GM12872 (cell line): ENCODE data around the gene TMEM190.

Source experiments
- TF ChIP-seq, protein P1 (sequence below): IDR thresholded peaks from 3 replicates; pipeline ENCODE4 v1.5.1; 2011; ENCODE audit warnings: low read depth, mild to moderate bottlenecking, low read length, moderate library complexity; ENCODE audit not compliant: insufficient read depth

Gene TMEM190

DNA sequence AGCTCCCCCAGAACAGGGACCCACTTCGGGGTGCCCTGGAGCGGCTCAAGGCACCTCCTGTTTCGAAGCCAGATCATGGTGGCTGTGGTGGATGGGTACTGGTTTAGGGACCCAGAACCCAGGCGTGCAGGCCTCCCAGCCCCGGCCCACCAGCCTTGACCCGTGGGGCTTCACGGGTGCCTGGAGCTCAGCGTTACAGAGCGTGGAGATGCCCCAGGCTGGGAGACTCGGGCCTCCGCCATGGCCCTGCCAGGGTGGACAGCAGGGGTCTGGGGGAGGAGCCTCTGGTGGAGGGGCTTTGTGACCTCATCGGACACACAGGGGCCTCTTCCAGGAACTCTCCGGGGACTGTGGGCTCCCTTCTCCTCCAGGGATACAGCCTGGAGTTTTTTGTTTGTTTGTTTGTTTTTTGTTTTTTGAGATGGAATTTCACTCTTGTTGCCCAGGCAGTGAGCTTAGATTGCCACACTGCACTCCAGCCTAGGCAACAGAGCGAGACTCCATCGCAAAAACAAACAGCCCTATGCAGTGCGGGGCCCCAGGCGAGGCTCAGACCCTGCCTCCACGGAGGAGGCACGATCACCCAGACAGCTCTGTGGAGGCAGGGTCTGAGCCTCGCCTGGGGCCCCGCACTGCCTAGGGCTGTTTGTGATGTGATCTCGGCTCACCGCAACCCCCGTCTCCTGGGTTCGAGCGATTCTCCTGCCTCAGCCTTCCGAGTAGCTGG is 13.5 kb upstream of the TMEM190 start, which contains the start of gene GARIN5B:
GARIN5B (minus strand) TSS at position 271 of the 727 bp plus-strand sequence; CDS start at position 77, 194 bp downstream.
- TF ChIP-seq, protein P1, sequence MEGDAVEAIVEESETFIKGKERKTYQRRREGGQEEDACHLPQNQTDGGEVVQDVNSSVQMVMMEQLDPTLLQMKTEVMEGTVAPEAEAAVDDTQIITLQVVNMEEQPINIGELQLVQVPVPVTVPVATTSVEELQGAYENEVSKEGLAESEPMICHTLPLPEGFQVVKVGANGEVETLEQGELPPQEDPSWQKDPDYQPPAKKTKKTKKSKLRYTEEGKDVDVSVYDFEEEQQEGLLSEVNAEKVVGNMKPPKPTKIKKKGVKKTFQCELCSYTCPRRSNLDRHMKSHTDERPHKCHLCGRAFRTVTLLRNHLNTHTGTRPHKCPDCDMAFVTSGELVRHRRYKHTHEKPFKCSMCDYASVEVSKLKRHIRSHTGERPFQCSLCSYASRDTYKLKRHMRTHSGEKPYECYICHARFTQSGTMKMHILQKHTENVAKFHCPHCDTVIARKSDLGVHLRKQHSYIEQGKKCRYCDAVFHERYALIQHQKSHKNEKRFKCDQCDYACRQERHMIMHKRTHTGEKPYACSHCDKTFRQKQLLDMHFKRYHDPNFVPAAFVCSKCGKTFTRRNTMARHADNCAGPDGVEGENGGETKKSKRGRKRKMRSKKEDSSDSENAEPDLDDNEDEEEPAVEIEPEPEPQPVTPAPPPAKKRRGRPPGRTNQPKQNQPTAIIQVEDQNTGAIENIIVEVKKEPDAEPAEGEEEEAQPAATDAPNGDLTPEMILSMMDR, result no peak

DNA sequence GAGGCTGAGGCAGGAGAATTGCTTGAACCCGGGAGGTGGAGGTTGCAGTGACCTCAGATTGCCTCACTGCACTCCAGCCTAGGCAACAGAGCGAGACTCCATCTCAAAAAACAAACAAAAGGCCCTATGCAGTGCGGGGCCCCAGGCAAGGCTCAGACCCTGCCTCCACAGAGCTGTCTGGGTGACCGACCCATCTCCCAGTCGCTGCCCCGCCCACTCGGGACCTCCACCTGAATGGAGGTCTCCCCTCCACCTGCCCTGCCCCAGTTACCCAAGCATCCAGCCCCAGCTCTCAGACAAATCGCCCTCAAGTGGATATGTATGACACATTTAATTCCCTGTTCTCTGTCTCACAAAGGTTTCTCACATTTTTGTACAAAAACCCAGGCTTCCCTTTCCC is 11.4 kb upstream of the TMEM190 start:
- TF ChIP-seq, protein P1, result no peak

DNA sequence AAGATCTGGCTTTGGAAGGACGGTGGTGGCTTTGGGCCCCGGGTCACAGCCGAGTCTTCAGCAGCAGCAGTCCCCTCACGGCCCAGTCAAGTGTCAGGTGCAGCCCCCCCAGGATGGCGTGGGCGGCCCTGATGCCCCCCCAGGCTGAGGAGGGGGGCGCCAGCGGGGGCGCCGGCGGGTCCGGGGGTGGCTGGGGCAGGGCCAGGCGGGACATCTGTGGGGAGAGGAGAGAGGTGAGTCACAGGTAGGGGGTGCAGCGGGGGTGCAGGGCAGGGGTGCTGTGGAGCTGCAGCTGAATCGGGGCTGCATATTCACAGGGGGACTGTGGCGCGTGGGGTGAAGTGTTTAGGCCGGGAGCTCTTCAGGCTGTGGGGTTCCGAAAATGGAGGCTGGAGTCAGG is 10.7 kb upstream of the TMEM190 start:
- TF ChIP-seq, protein P1, result no peak

DNA sequence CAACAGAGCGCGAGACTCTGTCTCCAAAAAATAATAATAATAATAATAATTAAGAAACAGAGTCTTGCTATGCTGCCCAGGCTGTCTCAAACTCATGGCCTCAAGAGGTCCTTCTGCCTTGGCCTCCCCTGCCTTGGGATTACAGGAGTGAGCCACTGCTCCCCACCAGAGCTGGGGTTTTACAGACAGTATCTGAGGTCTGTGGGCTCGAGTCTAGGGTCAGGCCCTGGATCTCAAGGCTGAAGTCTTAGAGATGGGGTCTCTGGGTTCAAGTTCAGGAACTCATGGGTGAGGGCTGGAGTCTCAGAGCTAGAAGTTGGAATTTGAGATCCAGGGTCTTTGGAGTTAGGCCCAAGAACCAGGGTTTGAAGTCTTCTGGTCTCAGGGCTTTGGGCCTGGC is 9.8 kb upstream of the TMEM190 start:
- TF ChIP-seq, protein P1, result no peak

DNA sequence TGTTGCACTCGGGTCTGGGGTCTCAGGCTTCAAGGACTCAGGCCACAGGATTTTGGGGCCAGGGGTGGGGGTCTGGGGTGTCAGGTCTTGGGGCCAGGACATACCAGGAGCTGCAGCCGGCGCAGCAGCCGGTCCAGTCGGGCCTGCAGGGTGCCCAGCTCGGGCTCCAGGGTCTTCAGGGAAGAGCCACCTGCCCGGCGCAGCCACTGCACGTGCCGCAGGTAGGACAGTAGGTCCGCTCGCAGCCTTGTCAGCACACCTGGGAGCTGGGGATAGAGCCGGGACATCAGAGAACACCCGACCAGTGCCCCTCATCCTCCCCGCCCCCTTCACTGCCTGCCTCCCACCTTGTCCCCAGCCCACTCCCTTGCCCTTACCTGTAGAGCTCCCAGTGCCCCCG is 8.5 kb upstream of the TMEM190 start:
- TF ChIP-seq, protein P1, result no peak

DNA sequence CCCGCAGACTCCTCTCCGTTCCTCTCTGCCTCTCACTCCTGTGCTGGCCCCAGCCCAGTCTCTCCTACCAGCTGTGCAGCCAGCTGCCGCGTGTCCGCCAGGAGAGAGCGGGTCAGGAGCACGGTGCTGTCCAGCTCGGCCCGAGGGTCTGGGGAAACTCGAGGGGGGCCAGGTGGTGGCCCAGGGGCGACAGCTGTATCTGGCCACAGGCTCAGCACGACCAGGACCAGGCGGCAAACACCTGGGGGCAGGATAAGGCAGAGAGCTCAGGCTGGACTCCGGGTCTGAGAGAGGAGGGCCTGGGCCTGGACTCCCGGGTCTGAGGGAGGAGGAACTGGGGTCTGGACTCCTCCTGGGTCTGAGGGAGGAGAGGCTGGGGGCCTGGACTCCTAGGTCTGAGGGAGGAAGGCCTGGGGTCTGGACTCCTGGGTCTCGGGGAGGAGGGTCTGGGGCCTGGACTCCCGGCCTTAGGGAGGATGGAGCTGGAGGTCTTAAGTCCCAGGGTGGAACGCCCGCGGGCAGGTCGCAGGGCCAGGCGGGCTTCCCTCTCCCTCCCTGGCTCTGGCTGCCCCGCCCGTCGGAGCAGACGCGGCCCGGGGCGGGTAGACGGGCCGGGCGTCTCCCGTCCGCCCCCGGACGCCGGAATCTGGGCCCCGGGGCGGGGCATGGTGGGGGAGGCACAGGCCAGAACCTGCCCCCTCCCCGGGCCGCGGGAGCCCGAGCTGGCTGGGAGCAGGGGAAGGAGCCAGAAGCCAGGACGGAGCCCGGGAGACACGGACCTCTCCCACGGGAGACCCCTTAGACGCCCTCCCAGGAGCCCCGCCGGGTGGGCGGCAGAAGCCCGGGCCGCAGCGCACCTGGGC is 7.7 kb upstream of the TMEM190 start:
- TF ChIP-seq, protein P1, result no peak

DNA sequence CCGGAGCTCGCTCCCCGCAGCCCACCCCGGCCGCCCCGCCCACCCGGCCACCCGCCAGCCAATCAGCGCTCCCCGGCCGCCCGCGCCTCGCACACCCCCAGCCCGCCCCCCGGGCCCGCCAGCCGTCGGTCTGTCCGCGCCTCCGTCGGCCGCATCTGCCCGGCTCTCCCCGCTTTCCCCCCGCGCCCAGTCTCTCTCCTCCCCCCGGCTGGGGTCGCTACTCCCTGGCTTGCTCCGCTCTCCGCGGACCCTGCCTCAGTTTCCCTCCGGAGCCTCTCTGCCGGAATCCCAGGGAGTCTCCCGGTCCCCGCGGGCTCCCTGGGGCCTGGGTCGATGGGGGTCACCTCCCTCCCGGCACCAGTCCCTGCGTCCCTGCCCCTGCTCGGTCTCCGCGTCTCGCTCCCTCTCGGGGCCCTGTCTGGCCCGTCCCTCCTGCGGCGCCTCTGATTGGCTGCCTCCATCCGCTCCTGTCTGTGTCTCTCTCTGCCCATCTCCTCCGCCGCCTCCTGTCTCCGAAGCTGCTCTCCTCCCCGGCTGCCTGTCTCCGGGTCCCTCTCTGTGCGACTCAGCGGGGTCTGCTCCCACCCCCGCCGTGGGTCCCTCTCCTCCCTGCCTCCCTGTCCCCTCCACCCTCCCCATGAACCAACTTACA is 6.8 kb upstream of the TMEM190 start:
- TF ChIP-seq, protein P1, result no peak
